Smooth muscle cell (in vitro differentiated cells): Measurements from ENCODE around the gene ADAMTSL1. TPM values are rescaled to one million over a fixed set of nuclear protein-coding genes. Genes with fewer than 3 reads are reported as not detected.

Source experiments
- DNase-seq: peaks from one replicate; lab custom pipeline; 2025; ENCODE audit not compliant: unreplicated experiment; lab: John Stamatoyannopoulos, UW
- H2AFZ ChIP-seq: fragments of 200-600 bp; sonication (generic); 2 replicates; pipeline ENCODE4 v1.6.0; 2016; ENCODE audit warnings: antibody characterized with exemption, low read depth, mild to moderate bottlenecking
- H3F3A ChIP-seq: fragments of 200-600 bp; sonication (generic); 2 replicates; pipeline ENCODE4 v1.6.0; 2017; ENCODE audit warnings: antibody characterized with exemption, low read depth
- H3K27ac ChIP-seq: fragments of 200-600 bp; sonication (generic); 2 replicates; pipeline ENCODE4 v1.5.1; 2016; ENCODE audit warnings: low read depth, mild to moderate bottlenecking
- H3K27me3 ChIP-seq: fragments of 200-600 bp; sonication (generic); 2 replicates; pipeline ENCODE4 v1.6.1; 2016; ENCODE audit warnings: low read depth, mild to moderate bottlenecking
- H3K36me3 ChIP-seq: fragments of 200-600 bp; sonication (generic); 2 replicates; pipeline ENCODE4 v1.5.1; 2016; ENCODE audit warnings: low read depth
- H3K4me1 ChIP-seq: fragments of 200-600 bp; sonication (generic); 2 replicates; pipeline ENCODE4 v1.5.1; 2016; ENCODE audit warnings: low read depth
- H3K4me2 ChIP-seq: fragments of 200-600 bp; sonication (generic); 2 replicates; pipeline ENCODE4 v1.6.0; 2016; ENCODE audit warnings: mild to moderate bottlenecking
- H3K4me3 ChIP-seq: fragments of 200-600 bp; sonication (generic); 2 replicates; pipeline ENCODE4 v1.5.1; 2016; ENCODE audit warnings: mild to moderate bottlenecking
- H3K79me2 ChIP-seq: fragments of 200-600 bp; sonication (generic); 2 replicates; pipeline ENCODE4 v1.6.0; 2016; ENCODE audit warnings: low read depth, mild to moderate bottlenecking
- H3K9ac ChIP-seq: fragments of 200-600 bp; sonication (generic); 2 replicates; pipeline ENCODE4 v1.6.0; 2016; ENCODE audit warnings: low read depth
- H3K9me3 ChIP-seq: fragments of 200-600 bp; sonication (generic); replicated peaks from 2 replicates; pipeline ENCODE4 v1.5.1; 2016; ENCODE audit warnings: low read depth
- H4K20me1 ChIP-seq: fragments of 200-600 bp; sonication (generic); 2 replicates; pipeline ENCODE4 v1.6.0; 2016; ENCODE audit warnings: low read depth
- CTCF ChIP-seq: fragments of 200-600 bp; sonication (generic); IDR thresholded peaks from 2 replicates; pipeline ENCODE4 v1.5.1; 2017; ENCODE audit warnings: borderline replicate concordance, mild to moderate bottlenecking, antibody characterized with exemption; ENCODE audit not compliant: insufficient read depth, poor library complexity, severe bottlenecking
- WGBS: methylation state at CpG from one replicate; pipeline ENCODE4 v1.1.7; 2016; ENCODE audit warnings: low lambda C conversion rate; 5-methylcytosine and 5-hydroxymethylcytosine counted together
- polyA plus RNA-seq: library from polyadenylated mRNA; unstranded; fragments of >200 nt; fragmentation: Nextera tagmentation; extraction: Ambion mirVana; gene quantifications from 2 replicates; pipeline ENCODE4 v1.2.1, GENCODE V29; 2016
- total RNA-seq: library from RNA; depleted of rRNA; stranded (reverse); fragments of >200 nt; gene quantifications from 2 replicates; pipeline ENCODE4 v1.2.3, GENCODE V29; 2014

Gene ADAMTSL1
- total and polyA plus RNA-seq, 2 experiments from 2014 or later, result 4.3 to 4.4 TPM

- Histone ChIP-seq H3K9ac (no peak overlapping the region), H2AFZ (no peak overlapping the region), H3F3A (no peaks in the 10 kb centered on the region), H3K79me2 (no peaks in the 10 kb centered on the region), H3K4me2 (no peak overlapping the region), H3K36me3 (no peaks in the 10 kb centered on the region), H3K27ac (no peak overlapping the region), H4K20me1 (no peaks in the 10 kb centered on the region), H3K4me3 (no peak overlapping the region), H3K4me1 (no peaks in the 10 kb centered on the region), H3K27me3 (no peaks in the 10 kb centered on the region), H3K9me3 (no peaks in the 10 kb centered on the region)
- no peak for TF ChIP-seq CTCF
- no peak for DNase-seq
- WGBS, result 83% methylated on average over 4 of the region's 4 CpGs
Measured at GRCh38 chr9:18708429-18708828, 234.5 kb downstream of the ADAMTSL1 start.

GRCh38 chr9:18710065-18710464, 236.1 kb downstream of the ADAMTSL1 start:
- H3F3A ChIP-seq, result no peaks in the 10 kb centered on the region
- no peaks in the 10 kb centered on the region for H3K27me3 ChIP-seq
- H3K4me1 ChIP-seq, result no peaks in the 10 kb centered on the region
- H3K79me2 ChIP-seq, result no peaks in the 10 kb centered on the region
- no peak overlapping the region for H3K27ac ChIP-seq
- H3K9ac ChIP-seq, result no peak overlapping the region
- TF ChIP-seq CTCF, result no peak
- no peaks in the 10 kb centered on the region for H4K20me1 ChIP-seq
- no peak overlapping the region for H2AFZ ChIP-seq
- no peak for DNase-seq
- no peaks in the 10 kb centered on the region for H3K36me3 ChIP-seq
- H3K4me2 ChIP-seq, result no peak overlapping the region
- H3K4me3 ChIP-seq, result no peak overlapping the region
- 100% methylated on average over 1 of the region's 1 CpG for WGBS
- no peaks in the 10 kb centered on the region for H3K9me3 ChIP-seq

- TF ChIP-seq CTCF, result no peak
- Histone ChIP-seq H3K9me3 (no peaks in the 10 kb centered on the region), H3K79me2 (no peaks in the 10 kb centered on the region), H3K27ac (no peak overlapping the region), H3K27me3 (no peaks in the 10 kb centered on the region), H3F3A (no peaks in the 10 kb centered on the region), H3K9ac (no peak overlapping the region), H3K36me3 (no peaks in the 10 kb centered on the region), H2AFZ (no peak overlapping the region), H4K20me1 (no peaks in the 10 kb centered on the region), H3K4me1 (no peaks in the 10 kb centered on the region), H3K4me2 (no peak overlapping the region), H3K4me3 (no peak overlapping the region)
- 26% methylated on average over 2 of the region's 2 CpGs for WGBS
- DNase-seq, result no peak
Measured at GRCh38 chr9:18717759-18718158, 243.8 kb downstream of the ADAMTSL1 start.

GRCh38 chr9:18718393-18718792, 244.4 kb downstream of the ADAMTSL1 start:
- H3K27me3 ChIP-seq, result no peaks in the 10 kb centered on the region
- WGBS, result 89% methylated on average over 12 of the region's 12 CpGs
- no peak overlapping the region for H3K27ac ChIP-seq
- H3K36me3 ChIP-seq, result no peaks in the 10 kb centered on the region
- H4K20me1 ChIP-seq, result no peaks in the 10 kb centered on the region
- no peak overlapping the region for H3K4me2 ChIP-seq
- no peak overlapping the region for H2AFZ ChIP-seq
- H3K79me2 ChIP-seq, result no peaks in the 10 kb centered on the region
- H3K4me3 ChIP-seq, result no peak overlapping the region
- no peak for TF ChIP-seq CTCF
- no peaks in the 10 kb centered on the region for H3F3A ChIP-seq
- DNase-seq, result no peak
- H3K9ac ChIP-seq, result no peak overlapping the region
- no peaks in the 10 kb centered on the region for H3K4me1 ChIP-seq
- H3K9me3 ChIP-seq, result no peaks in the 10 kb centered on the region
